H9 (cell line): ENCODE results near the gene SPANXN5. TPM values are rescaled to one million over a fixed set of nuclear protein-coding genes. Genes with fewer than 3 reads are reported as not detected.

Source experiments
- DNase-seq: peaks from one replicate; pipeline ENCODE4 v3.0.0-alpha.2; 2017
- H2AFZ ChIP-seq: one replicate; pipeline ENCODE4 v1.6.1; 2013; ENCODE audit warnings: mild to moderate bottlenecking, low read length, control low read depth, moderate library complexity
- H2AK5ac ChIP-seq: 2 replicates; pipeline ENCODE4 v1.6.1; 2013; ENCODE audit warnings: low read length, control low read depth, mixed read lengths; ENCODE audit not compliant: insufficient read length
- H2BK120ac ChIP-seq: one replicate; pipeline ENCODE4 v1.6.1; 2013; ENCODE audit warnings: low read depth, mild to moderate bottlenecking, low read length, control low read depth, inconsistent platforms; ENCODE audit not compliant: poor library complexity, severe bottlenecking
- H2BK12ac ChIP-seq: 2 replicates; pipeline ENCODE4 v1.6.1; 2013; ENCODE audit warnings: low read length, control low read depth, mixed read lengths, low read depth; ENCODE audit not compliant: insufficient read length
- H2BK15ac ChIP-seq: 2 replicates; pipeline ENCODE4 v1.6.1; 2013; ENCODE audit warnings: low read depth, low read length, control low read depth
- H2BK20ac ChIP-seq: one replicate; pipeline ENCODE4 v1.6.1; 2013; ENCODE audit warnings: low read depth, mild to moderate bottlenecking, low read length, control low read depth, inconsistent platforms; ENCODE audit not compliant: poor library complexity, severe bottlenecking
- H2BK5ac ChIP-seq: 2 replicates; pipeline ENCODE4 v1.6.1; 2013; ENCODE audit warnings: low read length, control low read depth, mixed read lengths; ENCODE audit not compliant: insufficient read length
- H3K14ac ChIP-seq: 2 replicates; pipeline ENCODE4 v1.6.1; 2013; ENCODE audit warnings: low read length, control low read depth; ENCODE audit not compliant: insufficient read depth
- H3K18ac ChIP-seq: 2 replicates; pipeline ENCODE4 v1.6.1; 2013; ENCODE audit warnings: low read depth, mild to moderate bottlenecking, mixed read lengths, low read length, control low read depth; ENCODE audit not compliant: insufficient read length
- H3K23ac ChIP-seq: 2 replicates; pipeline ENCODE4 v1.6.1; 2013; ENCODE audit warnings: low read length, control low read depth, mixed read lengths, low read depth; ENCODE audit not compliant: insufficient read length
- H3K23me2 ChIP-seq: 2 replicates; pipeline ENCODE4 v1.6.1; 2013; ENCODE audit warnings: low read depth, mild to moderate bottlenecking, mixed read lengths, low read length, control low read depth; ENCODE audit not compliant: insufficient read length, poor library complexity, severe bottlenecking
- H3K27ac ChIP-seq: 2 replicates; pipeline ENCODE4 v1.5.1; 2013; ENCODE audit warnings: low read length, control low read depth, mixed read lengths, low read depth; ENCODE audit not compliant: insufficient read length
- H3K27me3 ChIP-seq: 2 replicates; pipeline ENCODE4 v1.6.1; 2013; ENCODE audit warnings: low read length, control low read depth, inconsistent platforms; ENCODE audit not compliant: insufficient read depth
- H3K4ac ChIP-seq: 2 replicates; pipeline ENCODE4 v1.6.1; 2013; ENCODE audit warnings: low read depth, mild to moderate bottlenecking, control low read depth, inconsistent platforms, low read length, moderate library complexity
- H3K4me1 ChIP-seq: 2 replicates; pipeline ENCODE4 v1.6.1; 2013; ENCODE audit warnings: low read length, control low read depth, inconsistent platforms; ENCODE audit not compliant: insufficient read depth
- H3K4me2 ChIP-seq: 2 replicates; pipeline ENCODE4 v1.6.1; 2013; ENCODE audit warnings: low read length, control low read depth, mixed read lengths; ENCODE audit not compliant: insufficient read length, insufficient read depth
- H3K56ac ChIP-seq: 2 replicates; pipeline ENCODE4 v1.6.1; 2013; ENCODE audit warnings: low read depth, mild to moderate bottlenecking, mixed read lengths, low read length, control low read depth; ENCODE audit not compliant: insufficient read length
- H3K79me1 ChIP-seq: 2 replicates; pipeline ENCODE4 v1.6.1; 2013; ENCODE audit warnings: low read depth, mild to moderate bottlenecking, moderate library complexity, low read length, control low read depth, inconsistent platforms; ENCODE audit not compliant: insufficient read depth, poor library complexity, severe bottlenecking
- H3K79me2 ChIP-seq: 2 replicates; pipeline ENCODE4 v1.6.1; 2013; ENCODE audit warnings: low read length, control low read depth, inconsistent platforms; ENCODE audit not compliant: insufficient read depth
- H3K9ac ChIP-seq: 2 replicates; pipeline ENCODE4 v1.6.1; 2013; ENCODE audit warnings: low read length, control low read depth, mixed read lengths; ENCODE audit not compliant: insufficient read length; ENCODE audit errors: extremely low read depth
- H3K9me3 ChIP-seq: one replicate; pipeline ENCODE4 v1.6.1; 2013; ENCODE audit warnings: low read depth, low read length, inconsistent platforms; ENCODE audit not compliant: control insufficient read depth
- H3T11ph ChIP-seq: one replicate; pipeline ENCODE4 v1.6.1; 2013; ENCODE audit warnings: mild to moderate bottlenecking, low read length, control low read depth, inconsistent platforms
- H4K20me1 ChIP-seq: one replicate; pipeline ENCODE4 v1.6.1; 2013; ENCODE audit not compliant: control insufficient read depth, insufficient read length, insufficient read depth
- H4K5ac ChIP-seq: 2 replicates; pipeline ENCODE4 v1.6.1; 2013; ENCODE audit warnings: low read depth, mild to moderate bottlenecking, mixed read lengths, low read length, control low read depth; ENCODE audit not compliant: insufficient read length
- H4K8ac ChIP-seq: replicated peaks from 2 replicates; pipeline ENCODE4 v1.6.1; 2013; ENCODE audit warnings: low read length, control low read depth, mixed read lengths, low read depth; ENCODE audit not compliant: insufficient read length
- H4K91ac ChIP-seq: 2 replicates; pipeline ENCODE4 v1.6.1; 2013; ENCODE audit warnings: low read depth, mild to moderate bottlenecking, moderate library complexity, mixed read lengths, low read length, control low read depth; ENCODE audit not compliant: insufficient read length
- H3K27ac Mint-ChIP-seq, 3 experiments: 2 replicates in 2 of 3; 3 replicates in 1 of 3; pipeline ENCODE4 v1.8.0; 2020 to 2021; ENCODE audit warnings: mixed read lengths in 3 of 3, mild to moderate bottlenecking in 1 of 3, moderate library complexity in 1 of 3
- H3K27me3 Mint-ChIP-seq: 2 replicates; pipeline ENCODE4 v1.8.0; 2021; ENCODE audit warnings: low read depth, mild to moderate bottlenecking, moderate library complexity, mixed read lengths
- H3K36me3 Mint-ChIP-seq, 3 experiments: 2 replicates in 2 of 3; 3 replicates in 1 of 3; pipeline ENCODE4 v1.8.0; 2020 to 2021; ENCODE audit warnings: low read depth in 3 of 3, mixed read lengths in 3 of 3; ENCODE audit not compliant: insufficient read depth in 1 of 3
- H3K4me1 Mint-ChIP-seq, 2 experiments: 2 replicates each; pipeline ENCODE4 v1.8.0; 2020; ENCODE audit warnings: mixed read lengths in 2 of 2
- H3K4me3 Mint-ChIP-seq, 2 experiments: 2 replicates in 1 of 2; 3 replicates in 1 of 2; pipeline ENCODE4 v1.8.0; 2020 to 2021; ENCODE audit warnings: mild to moderate bottlenecking in 2 of 2, mixed read lengths in 2 of 2, moderate library complexity in 1 of 2
- H3K9me3 Mint-ChIP-seq, 2 experiments: 2 replicates in 1 of 2; 3 replicates in 1 of 2; pipeline ENCODE4 v1.8.0; 2020; ENCODE audit warnings: mild to moderate bottlenecking in 2 of 2, mixed read lengths in 2 of 2, moderate library complexity in 1 of 2
- CTCF ChIP-seq: fragments of 200-600 bp; sonication (generic); conservative IDR thresholded peaks from 3 replicates; pipeline ENCODE4 v1.8.0; 2021; ENCODE audit warnings: antibody characterized with exemption, mild to moderate bottlenecking
- WGBS: extraction: QIAGEN DNeasy Blood & Tissue Kit; methylation state at CpG from one replicate; pipeline ENCODE4 v1.1.7; 2013; ENCODE audit warnings: missing lambda C conversion rate, low lambda C conversion rate, mixed read lengths; ENCODE audit not compliant: insufficient read length; ENCODE audit errors: extremely low coverage; 5-methylcytosine and 5-hydroxymethylcytosine counted together
- total RNA-seq: library from RNA; stranded (reverse); gene quantifications from 2 replicates; pipeline ENCODE4 v1.2.1, GENCODE V29; 2021

Gene SPANXN5
- total RNA-seq, 1 experiment from 2014 or later: not detected

GRCh38 chrX:52830551-52830950, 33.3 kb upstream of the SPANXN5 start:
- H2BK120ac ChIP-seq: no peak overlapping the region
- H3K4me1 ChIP-seq: no peaks in the 10 kb centered on the region
- no peak overlapping the region for H2AFZ ChIP-seq
- WGBS: no CpG with 5 or more reads among the region's 3 CpGs
- no peak overlapping the region for H3K56ac ChIP-seq
- Mint-ChIP-seq H3K36me3 (peaks cover 5 to 8% (median 7%) of the 10 kb centered on the region in 3 experiments; a peak in 5 of 7 replicates), H3K27ac (no peak overlapping the region), H3K27me3 (peaks cover 2% of the 10 kb centered on the region; the same call in 1 of the 2 replicates), H3K4me1 (no peaks in the 10 kb centered on the region), H3K4me3 (no peak overlapping the region; a peak in 1 of 5 replicates), H3K9me3 (peaks cover 61 to 71% of the 10 kb centered on the region in 2 experiments)
- H4K8ac ChIP-seq: no peak overlapping the region
- DNase-seq: no peak
- H3K23me2 ChIP-seq: no peaks in the 10 kb centered on the region
- H3K79me2 ChIP-seq: no peaks in the 10 kb centered on the region
- H3K79me1 ChIP-seq: no peaks in the 10 kb centered on the region
- H2BK5ac ChIP-seq: no peak overlapping the region
- H2BK20ac ChIP-seq: no peak overlapping the region
- H3K4me2 ChIP-seq: no peak overlapping the region
- H3K9me3 ChIP-seq: peaks cover 52% of the 10 kb centered on the region
- no peak overlapping the region for H3K14ac ChIP-seq
- no peak overlapping the region for H3T11ph ChIP-seq
- H3K4ac ChIP-seq: no peak overlapping the region
- no peak overlapping the region for H3K27ac ChIP-seq
- H2BK12ac ChIP-seq: no peak overlapping the region
- no peaks in the 10 kb centered on the region for H4K20me1 ChIP-seq
- H3K18ac ChIP-seq: no peak overlapping the region
- H3K23ac ChIP-seq: no peak overlapping the region
- no peak for TF ChIP-seq CTCF
- H2BK15ac ChIP-seq: no peak overlapping the region
- H4K5ac ChIP-seq: no peak overlapping the region
- no peak overlapping the region for H3K9ac ChIP-seq
- no peaks in the 10 kb centered on the region for H3K27me3 ChIP-seq
- no peak overlapping the region for H2AK5ac ChIP-seq
- no peak overlapping the region for H4K91ac ChIP-seq
